ENCODE data around the gene HSD3B7.
A peak's percentile ranks its signal among the peaks of the same experiment; 100 is the strongest.

The HSD3B7 gene

GRCh38 chr16:30957456-30958174, 27.4 kb upstream of the HSD3B7 start, which contains the start of gene SETD1A (continued):
- TF ChIP-seq REST (tag by site-specific recombination; IDR thresholded peaks at IDR 0.05), result peak; percentile 30; the same call in 1 of the 2 replicates
- no peak for TF ChIP-seq ZNF768 (tag by site-specific recombination; IDR thresholded peaks at IDR 0.05)
- TF ChIP-seq ZNF704 (tag by site-specific recombination; IDR thresholded peaks at IDR 0.05), result 0 out of 2 replicates have a peak, but pooled peaks have one; percentile 32
- peak; percentile 47; the same call in 1 of the 2 replicates for TF ChIP-seq ZNF623 (tag by site-specific recombination; IDR thresholded peaks at IDR 0.05)
- TF ChIP-seq ZNF146 (tag by site-specific recombination; IDR thresholded peaks at IDR 0.05), result peak; percentile 84
- peak; percentile 16; the same call in 1 of the 2 replicates for TF ChIP-seq ZSCAN30 (tag by site-specific recombination; IDR thresholded peaks at IDR 0.05)
- no peak for TF ChIP-seq ZNF658 (tag by site-specific recombination; IDR thresholded peaks at IDR 0.05)
- peak; percentile 77; the same call in 1 of the 2 replicates for TF ChIP-seq ZNF398 (tag by site-specific recombination; IDR thresholded peaks at IDR 0.05)
- peak; percentile 76 for TF ChIP-seq YY1 (tag by site-specific recombination; IDR thresholded peaks at IDR 0.05)
- TF ChIP-seq ZFP41 (tag by site-specific recombination; IDR thresholded peaks at IDR 0.05; ENCODE audit: borderline replicate concordance), result no peak
- no peak for TF ChIP-seq CTCF (tag by site-specific recombination; IDR thresholded peaks at IDR 0.05)
- peak; percentile 92 for TF ChIP-seq ZNF501 (tag by site-specific recombination; IDR thresholded peaks at IDR 0.05)
- TF ChIP-seq ZNF133 (tag by site-specific recombination; IDR thresholded peaks at IDR 0.05), result no peak
- no peak for TF ChIP-seq ZNF624 (tag by site-specific recombination; IDR thresholded peaks at IDR 0.05)
- peak; percentile 98 for TF ChIP-seq INSM2 (tag by site-specific recombination; IDR thresholded peaks at IDR 0.05)
- TF ChIP-seq SP2 (tag by site-specific recombination; IDR thresholded peaks at IDR 0.05), result peak; percentile 91
- peak; percentile 64 for TF ChIP-seq PRDM4 (tag by site-specific recombination; IDR thresholded peaks at IDR 0.05)
- peak; percentile 99 for TF ChIP-seq ZNF2 (tag by site-specific recombination; IDR thresholded peaks at IDR 0.05)
- no peak for TF ChIP-seq ZNF830 (tag by site-specific recombination; IDR thresholded peaks at IDR 0.05; ENCODE audit: low read depth)
- 0 out of 2 replicates have a peak, but pooled peaks have one; percentile 0 for TF ChIP-seq ZNF654 (tag by site-specific recombination; IDR thresholded peaks at IDR 0.05; ENCODE audit: low read depth)
- peak; percentile 90; the same call in 1 of the 2 replicates for TF ChIP-seq ZNF600 (tag by site-specific recombination; IDR thresholded peaks at IDR 0.05)
- TF ChIP-seq KLF16 (tag by site-specific recombination; IDR thresholded peaks at IDR 0.05), result peak; percentile 100
- peak; percentile 95 for TF ChIP-seq ZNF24 (tag by site-specific recombination; IDR thresholded peaks at IDR 0.05)
- peak; percentile 93 for TF ChIP-seq ZNF76 (tag by site-specific recombination; IDR thresholded peaks at IDR 0.05; ENCODE audit: borderline replicate concordance, low read depth)
- TF ChIP-seq ZSCAN5A (tag by site-specific recombination; IDR thresholded peaks at IDR 0.05), result peak; percentile 96
